Cortex of kidney (tissue), 1 donor: ENCODE measurements around the gene KIF1C.
"Not testable (repeated sequence)": the region's sequence is repeated elsewhere in the genome, so short reads cannot be mapped to it uniquely, and the experiment has no call there.

Source experiments
- DNase-seq: peaks from one replicate; lab custom pipeline; 2025; lab: John Stamatoyannopoulos, UW

KIF1C gene

GRCh38 chr17:5044630-5045029, 46.9 kb downstream of the KIF1C start:
- no peak for DNase-seq

- DNase-seq, result no peak
These were observed 47.7 kb downstream of the KIF1C start for GRCh38 chr17:5045496-5045895.

GRCh38 chr17:5047446-5047845, 49.7 kb downstream of the KIF1C start:
- DNase-seq, result no peak

- no peak for DNase-seq
These were observed 51.6 kb downstream of the KIF1C start for GRCh38 chr17:5049314-5049841.

GRCh38 chr17:5050278-5050677, 52.5 kb downstream of the KIF1C start:
- DNase-seq, result no peak

GRCh38 chr17:5055543-5055942, 57.8 kb downstream of the KIF1C start:
- no peak for DNase-seq

- no peak for DNase-seq
These were observed 67.5 kb downstream of the KIF1C start for GRCh38 chr17:5065227-5065744.

- DNase-seq, result no peak
These were observed 70.5 kb downstream of the KIF1C start for GRCh38 chr17:5068236-5068635.

GRCh38 chr17:5069724-5070123, 72.0 kb downstream of the KIF1C start:
- no peak for DNase-seq

GRCh38 chr17:5075472-5075871, 77.7 kb downstream of the KIF1C start:
- DNase-seq, result not testable (repeated sequence)

- DNase-seq, result not testable (repeated sequence)
These were observed 79.5 kb downstream of the KIF1C start for GRCh38 chr17:5077275-5077674.

GRCh38 chr17:5077781-5078105, 80.0 kb downstream of the KIF1C start:
- DNase-seq, result no peak
